Astrocyte (in vitro differentiated cells and primary cell): ENCODE results near the gene MYO1G. TPM values are rescaled to one million over a fixed set of nuclear protein-coding genes. Genes with fewer than 3 reads are reported as not detected.

ENCODE experiments used
- DNase-seq: peaks from one replicate; pipeline ENCODE4 v3.0.0-alpha.2; 2010; ENCODE audit warnings: low read depth
- FAIRE-seq: peaks from 2 replicates; lab custom pipeline; 2011; peaks lifted over from hg19 to GRCh38; lab: Jason Lieb, UNC
- H2AFZ ChIP-seq: 2 replicates; pipeline ENCODE4 v1.6.0; 2012; ENCODE audit warnings: low read depth, low read length, inconsistent platforms
- H3K27ac ChIP-seq: 2 replicates; pipeline ENCODE4 v1.5.1; 2011; ENCODE audit warnings: low read depth, low read length, inconsistent platforms
- H3K27me3 ChIP-seq: 2 replicates; pipeline ENCODE4 v1.6.0; 2011; ENCODE audit warnings: low read length, inconsistent platforms; ENCODE audit not compliant: insufficient read depth
- H3K36me3 ChIP-seq: 2 replicates; pipeline ENCODE4 v1.5.1; 2011; ENCODE audit warnings: low read length, inconsistent platforms; ENCODE audit not compliant: insufficient read depth
- H3K4me1 ChIP-seq: 2 replicates; pipeline ENCODE4 v1.5.1; 2011; ENCODE audit warnings: low read length, inconsistent platforms; ENCODE audit not compliant: insufficient read depth
- H3K4me2 ChIP-seq: 2 replicates; pipeline ENCODE4 v1.6.0; 2012; ENCODE audit warnings: low read length, inconsistent platforms
- H3K4me3 ChIP-seq: 2 replicates; pipeline ENCODE4 v1.5.1; 2011; ENCODE audit warnings: low read depth, mild to moderate bottlenecking, low read length, inconsistent platforms; ENCODE audit not compliant: insufficient read depth
- H3K79me2 ChIP-seq: 2 replicates; pipeline ENCODE4 v1.6.0; 2012; ENCODE audit warnings: mild to moderate bottlenecking, low read length, inconsistent platforms; ENCODE audit not compliant: insufficient read depth
- H3K9ac ChIP-seq: 2 replicates; pipeline ENCODE4 v1.6.0; 2012; ENCODE audit warnings: mild to moderate bottlenecking, low read length, inconsistent platforms
- H3K9me3 ChIP-seq: 2 replicates; pipeline ENCODE4 v1.5.1; 2012; ENCODE audit warnings: low read depth, mild to moderate bottlenecking, low read length, inconsistent platforms; ENCODE audit not compliant: insufficient read depth
- H4K20me1 ChIP-seq: 2 replicates; pipeline ENCODE4 v1.6.0; 2012; ENCODE audit warnings: low read length, inconsistent platforms; ENCODE audit not compliant: insufficient read depth
- H3K27ac Mint-ChIP-seq: one replicate; pipeline ENCODE4 v1.8.0; 2021; ENCODE audit warnings: mild to moderate bottlenecking, mixed read lengths; ENCODE audit not compliant: unreplicated experiment
- H3K27me3 Mint-ChIP-seq: one replicate; pipeline ENCODE4 v1.8.0; 2021; ENCODE audit warnings: low read depth, mixed read lengths; ENCODE audit not compliant: unreplicated experiment
- H3K36me3 Mint-ChIP-seq: one replicate; pipeline ENCODE4 v1.8.0; 2021; ENCODE audit warnings: low read depth, mixed read lengths; ENCODE audit not compliant: unreplicated experiment
- H3K4me1 Mint-ChIP-seq: one replicate; pipeline ENCODE4 v1.8.0; 2021; ENCODE audit warnings: low read depth, mixed read lengths; ENCODE audit not compliant: unreplicated experiment
- H3K4me3 Mint-ChIP-seq: one replicate; pipeline ENCODE4 v1.8.0; 2021; ENCODE audit warnings: mild to moderate bottlenecking, moderate library complexity, mixed read lengths; ENCODE audit not compliant: unreplicated experiment
- H3K9me3 Mint-ChIP-seq: one replicate; pipeline ENCODE4 v1.8.0; 2021; ENCODE audit warnings: mild to moderate bottlenecking, mixed read lengths; ENCODE audit not compliant: unreplicated experiment
- EZH2 ChIP-seq: IDR thresholded peaks from 2 replicates; pipeline ENCODE4 v1.6.1; 2012; ENCODE audit warnings: mild to moderate bottlenecking, low read length, inconsistent platforms; ENCODE audit not compliant: insufficient read depth
- total RNA-seq: library from RNA; stranded (reverse); gene quantifications from 2 replicates; pipeline ENCODE4 v1.2.1, GENCODE V29; 2021
- TF ChIP-seq, protein P1 (sequence below): IDR thresholded peaks from 2 replicates; pipeline ENCODE4 v1.5.1; 2011; ENCODE audit warnings: low read depth, mild to moderate bottlenecking, inconsistent platforms, low read length, moderate library complexity; ENCODE audit not compliant: insufficient read depth

MYO1G gene
- total RNA-seq, 1 donor from 2014 or later: 0.11 TPM

DNA sequence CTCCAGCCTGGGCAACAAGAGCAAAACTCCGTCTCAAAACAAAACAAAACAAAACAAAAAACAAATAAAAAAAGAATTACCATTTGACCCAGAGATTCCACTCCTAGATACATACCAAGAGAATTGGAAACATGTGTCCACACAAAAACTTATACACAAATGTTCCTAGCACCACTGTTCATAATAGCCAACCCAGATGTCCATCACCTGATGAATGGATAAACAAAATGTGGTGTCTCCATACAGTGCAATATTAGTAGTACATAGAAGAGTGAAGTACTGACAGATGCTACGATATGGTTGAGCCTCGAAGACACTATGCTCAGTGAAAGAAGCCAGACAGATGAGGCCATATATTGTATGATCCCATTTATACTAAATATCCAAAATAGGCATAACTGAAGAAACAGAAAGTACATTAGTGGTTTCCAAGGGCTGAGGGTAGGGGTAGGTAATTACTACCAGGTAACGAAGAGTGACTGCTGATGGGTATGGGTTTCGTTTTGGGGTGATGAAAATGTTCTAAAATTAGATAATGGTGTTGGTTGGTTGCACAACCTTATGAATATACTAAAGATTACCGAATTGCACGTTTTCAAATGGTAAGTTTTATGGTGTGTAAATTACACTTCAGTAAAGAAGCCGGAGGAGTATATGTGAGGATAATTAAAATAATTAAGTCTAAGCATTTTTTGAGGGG, 20.0 kb downstream of the MYO1G start:
- Histone ChIP-seq H2AFZ (no peak overlapping the region), H3K79me2 (no peaks in the 10 kb centered on the region), H3K4me2 (no peak overlapping the region), H3K36me3 (no peaks in the 10 kb centered on the region), H3K4me3 (no peak overlapping the region), H4K20me1 (no peaks in the 10 kb centered on the region), H3K9ac (no peak overlapping the region), H3K9me3 (no peaks in the 10 kb centered on the region), H3K27ac (no peak overlapping the region), H3K4me1 (peaks cover 6% of the 10 kb centered on the region), H3K27me3 (no peaks in the 10 kb centered on the region)
- FAIRE-seq (no peak), DNase-seq (no peak)
- Mint-ChIP-seq H3K4me3 (no peak overlapping the region), H3K27ac (no peak overlapping the region), H3K27me3 (peaks cover 24% of the 10 kb centered on the region), H3K9me3 (peaks cover 2% of the 10 kb centered on the region), H3K36me3 (no peaks in the 10 kb centered on the region), H3K4me1 (peaks cover 7% of the 10 kb centered on the region)
- TF ChIP-seq EZH2: no peak
- TF ChIP-seq, protein P1, sequence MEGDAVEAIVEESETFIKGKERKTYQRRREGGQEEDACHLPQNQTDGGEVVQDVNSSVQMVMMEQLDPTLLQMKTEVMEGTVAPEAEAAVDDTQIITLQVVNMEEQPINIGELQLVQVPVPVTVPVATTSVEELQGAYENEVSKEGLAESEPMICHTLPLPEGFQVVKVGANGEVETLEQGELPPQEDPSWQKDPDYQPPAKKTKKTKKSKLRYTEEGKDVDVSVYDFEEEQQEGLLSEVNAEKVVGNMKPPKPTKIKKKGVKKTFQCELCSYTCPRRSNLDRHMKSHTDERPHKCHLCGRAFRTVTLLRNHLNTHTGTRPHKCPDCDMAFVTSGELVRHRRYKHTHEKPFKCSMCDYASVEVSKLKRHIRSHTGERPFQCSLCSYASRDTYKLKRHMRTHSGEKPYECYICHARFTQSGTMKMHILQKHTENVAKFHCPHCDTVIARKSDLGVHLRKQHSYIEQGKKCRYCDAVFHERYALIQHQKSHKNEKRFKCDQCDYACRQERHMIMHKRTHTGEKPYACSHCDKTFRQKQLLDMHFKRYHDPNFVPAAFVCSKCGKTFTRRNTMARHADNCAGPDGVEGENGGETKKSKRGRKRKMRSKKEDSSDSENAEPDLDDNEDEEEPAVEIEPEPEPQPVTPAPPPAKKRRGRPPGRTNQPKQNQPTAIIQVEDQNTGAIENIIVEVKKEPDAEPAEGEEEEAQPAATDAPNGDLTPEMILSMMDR: no peak

DNA sequence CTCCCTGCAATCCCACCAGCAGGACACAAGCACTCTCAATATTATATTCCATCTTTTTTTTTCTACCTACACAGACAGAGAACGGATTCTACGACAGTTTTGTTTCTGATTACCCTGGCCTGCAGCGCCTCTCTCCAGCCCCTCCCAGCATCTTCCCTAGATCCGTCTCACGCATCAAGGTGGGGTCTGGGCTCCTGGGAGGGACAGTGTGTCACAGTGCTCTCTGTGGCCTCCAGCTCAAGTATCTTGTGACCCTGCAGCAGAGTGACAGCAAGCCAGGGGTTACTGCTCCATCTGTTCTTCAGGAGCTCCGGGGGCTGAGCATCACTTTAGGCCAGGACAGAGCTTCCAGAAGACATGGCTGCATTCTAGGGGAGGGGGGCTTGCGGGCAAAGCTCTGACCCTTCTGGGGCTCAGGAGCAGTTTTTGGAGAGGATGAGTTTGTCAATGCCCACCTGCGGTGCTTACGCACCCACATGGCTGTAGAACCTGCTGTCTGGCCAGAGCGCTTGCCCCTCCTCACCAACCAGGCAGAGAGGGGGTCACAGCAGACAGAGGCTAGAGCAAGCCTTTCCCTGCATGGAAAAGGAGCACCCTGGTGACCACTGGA, 22.6 kb downstream of the MYO1G start:
- no peaks in the 10 kb centered on the region for H4K20me1 ChIP-seq
- no peak for TF ChIP-seq EZH2
- TF ChIP-seq, protein P1: no peak
- H3K9me3 ChIP-seq: no peaks in the 10 kb centered on the region
- peaks cover 7% of the 10 kb centered on the region for H3K27me3 ChIP-seq
- H3K4me3 ChIP-seq: no peak overlapping the region
- no peak overlapping the region for H3K27ac Mint-ChIP-seq
- FAIRE-seq (no peak), DNase-seq (no peak)
- H3K9me3 Mint-ChIP-seq: peaks cover 2% of the 10 kb centered on the region
- H3K36me3 Mint-ChIP-seq: no peaks in the 10 kb centered on the region
- no peak overlapping the region for H3K4me2 ChIP-seq
- no peak overlapping the region for H3K9ac ChIP-seq
- H3K79me2 ChIP-seq: no peaks in the 10 kb centered on the region
- H3K4me1 ChIP-seq: no peaks in the 10 kb centered on the region
- peaks cover 7% of the 10 kb centered on the region for H3K4me1 Mint-ChIP-seq
- no peak overlapping the region for H3K4me3 Mint-ChIP-seq
- no peak overlapping the region for H2AFZ ChIP-seq
- peaks cover 29% of the 10 kb centered on the region for H3K27me3 Mint-ChIP-seq
- H3K27ac ChIP-seq: no peak overlapping the region
- H3K36me3 ChIP-seq: no peaks in the 10 kb centered on the region

DNA sequence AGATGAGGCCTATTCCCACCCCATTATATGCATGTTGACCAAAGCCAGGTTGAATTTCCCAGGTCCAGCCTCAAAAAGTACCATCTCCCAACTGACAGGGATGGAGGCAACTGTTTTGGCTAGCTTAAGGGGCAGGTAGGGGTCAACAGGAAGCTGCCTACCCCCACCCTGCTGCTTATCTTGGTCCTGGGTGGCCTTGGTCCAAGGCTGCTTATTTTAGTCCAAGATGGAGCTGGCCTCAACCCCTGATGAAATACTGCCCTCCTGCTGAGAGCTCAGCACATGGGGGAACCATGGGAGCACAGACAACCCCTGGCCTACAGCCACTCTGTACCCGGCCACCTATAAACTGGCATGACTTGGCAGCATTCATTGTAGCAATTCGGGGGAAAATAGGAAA, 23.1 kb downstream of the MYO1G start:
- Histone ChIP-seq H3K4me2 (no peak overlapping the region), H3K27ac (no peak overlapping the region), H4K20me1 (no peaks in the 10 kb centered on the region), H3K9me3 (no peaks in the 10 kb centered on the region), H3K9ac (no peak overlapping the region), H3K4me3 (no peak overlapping the region), H2AFZ (no peak overlapping the region), H3K4me1 (no peaks in the 10 kb centered on the region), H3K36me3 (no peaks in the 10 kb centered on the region), H3K79me2 (no peaks in the 10 kb centered on the region), H3K27me3 (peaks cover 7% of the 10 kb centered on the region)
- Mint-ChIP-seq H3K27ac (no peak overlapping the region), H3K9me3 (peaks cover 4% of the 10 kb centered on the region), H3K4me3 (no peak overlapping the region), H3K27me3 (peaks cover 34% of the 10 kb centered on the region), H3K36me3 (no peaks in the 10 kb centered on the region), H3K4me1 (peaks cover 7% of the 10 kb centered on the region)
- FAIRE-seq (no peak), DNase-seq (no peak)
- TF ChIP-seq, protein P1: no peak
- no peak for TF ChIP-seq EZH2
